Thyroid gland (tissue), 4 donors: ENCODE results near the gene MTHFS.
"Not testable (repeated sequence)": the region's sequence is repeated elsewhere in the genome, so short reads cannot be mapped to it uniquely, and the experiment has no call there.

Source experiments
- POLR2A ChIP-seq, 2 donors: fragments of 450-650 bp; IDR thresholded peaks; one replicate each; pipeline ENCODE4 v1.6.1; 2017; ENCODE audit warnings: antibody characterized with exemption in 2 of 2, mild to moderate bottlenecking in 2 of 2, moderate library complexity in 1 of 2
- TF ChIP-seq, protein P1 (sequence below), 6 experiments: fragments of 200-600 bp in 3 of 6; fragments of 450-650 bp in 3 of 6; sonication (generic) in 3 of 6; IDR thresholded peaks; one replicate each; pipeline ENCODE4 v1.5.1; 2016 to 2019; ENCODE audit warnings: antibody characterized with exemption in 6 of 6, mild to moderate bottlenecking in 2 of 6, inconsistent platforms in 1 of 6, moderate library complexity in 1 of 6

DNA sequence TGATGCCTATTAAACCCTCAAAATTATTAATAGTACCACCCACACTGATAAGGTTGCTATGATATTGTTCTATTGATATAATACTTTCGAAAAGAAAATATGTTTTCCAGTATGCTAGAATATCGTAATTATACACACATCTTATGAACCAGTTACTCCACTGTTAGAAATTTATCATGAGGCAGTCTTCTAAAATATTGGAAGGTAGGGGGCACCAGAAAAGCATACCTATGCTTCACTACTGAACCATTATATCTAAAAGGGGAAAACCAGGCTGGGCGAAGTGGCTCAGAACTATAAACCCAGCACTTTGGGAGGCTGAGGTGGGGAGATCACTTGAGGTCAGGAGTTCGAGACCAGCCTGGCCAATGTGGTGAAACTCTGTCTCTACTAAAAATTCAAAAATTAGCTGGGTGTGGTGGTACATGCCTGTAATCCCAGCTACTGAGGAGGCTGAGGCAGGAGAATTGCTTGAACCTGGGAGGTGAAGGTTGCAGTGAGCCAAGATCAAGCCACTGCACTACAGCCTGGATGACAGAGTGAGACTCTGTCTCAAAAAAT, 4.1 kb upstream of the MTHFS start:
- TF ChIP-seq, protein P1, sequence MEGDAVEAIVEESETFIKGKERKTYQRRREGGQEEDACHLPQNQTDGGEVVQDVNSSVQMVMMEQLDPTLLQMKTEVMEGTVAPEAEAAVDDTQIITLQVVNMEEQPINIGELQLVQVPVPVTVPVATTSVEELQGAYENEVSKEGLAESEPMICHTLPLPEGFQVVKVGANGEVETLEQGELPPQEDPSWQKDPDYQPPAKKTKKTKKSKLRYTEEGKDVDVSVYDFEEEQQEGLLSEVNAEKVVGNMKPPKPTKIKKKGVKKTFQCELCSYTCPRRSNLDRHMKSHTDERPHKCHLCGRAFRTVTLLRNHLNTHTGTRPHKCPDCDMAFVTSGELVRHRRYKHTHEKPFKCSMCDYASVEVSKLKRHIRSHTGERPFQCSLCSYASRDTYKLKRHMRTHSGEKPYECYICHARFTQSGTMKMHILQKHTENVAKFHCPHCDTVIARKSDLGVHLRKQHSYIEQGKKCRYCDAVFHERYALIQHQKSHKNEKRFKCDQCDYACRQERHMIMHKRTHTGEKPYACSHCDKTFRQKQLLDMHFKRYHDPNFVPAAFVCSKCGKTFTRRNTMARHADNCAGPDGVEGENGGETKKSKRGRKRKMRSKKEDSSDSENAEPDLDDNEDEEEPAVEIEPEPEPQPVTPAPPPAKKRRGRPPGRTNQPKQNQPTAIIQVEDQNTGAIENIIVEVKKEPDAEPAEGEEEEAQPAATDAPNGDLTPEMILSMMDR (IDR thresholded peaks at IDR 0.05) = not testable (repeated sequence)
- TF ChIP-seq POLR2A (IDR thresholded peaks at IDR 0.05) = not testable (repeated sequence)
